Activated CD4-positive, alpha-beta T cell treated with anti-CD3 and anti-CD28 coated beads, Interleukin-2, Interleukin-4, amounts not matched to agents 100 ng/mL and 50 ng/mL, durations not matched to agents 16 hours and 8 hours (primary cell): ENCODE measurements around the gene EMP1.
"Not testable (repeated sequence)": the region's sequence is repeated elsewhere in the genome, so short reads cannot be mapped to it uniquely, and the experiment has no call there.

Experiments used
- DNase-seq: peaks from one replicate; pipeline ENCODE4 v3.0.0-alpha.2; 2020; ENCODE audit warnings: low spot score

EMP1 gene

DNA sequence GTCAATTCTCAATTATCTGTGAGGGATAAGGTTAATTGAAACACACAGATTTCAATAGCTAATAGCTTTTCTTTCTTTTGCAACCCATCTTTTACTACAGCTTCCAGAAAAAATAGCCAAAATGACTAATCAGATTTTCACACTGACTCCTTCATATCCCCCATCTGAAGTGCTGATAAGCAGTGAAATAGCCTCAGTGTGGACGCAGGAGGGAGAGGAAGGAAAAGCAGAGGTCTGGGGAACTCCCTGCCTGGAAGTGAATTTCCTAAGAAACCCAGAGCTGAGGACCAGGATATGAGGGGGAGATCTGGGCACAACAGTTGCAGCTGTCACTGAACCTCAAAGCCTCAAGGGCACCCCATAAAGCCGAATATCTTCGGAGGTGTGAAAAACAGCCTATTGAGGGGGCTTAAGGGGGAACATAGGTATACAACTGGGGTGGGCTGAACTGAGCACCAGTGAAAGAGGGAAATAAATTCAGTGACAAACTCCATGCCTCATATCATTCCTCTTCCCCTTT is 60.9 kb downstream of the EMP1 start:
- DNase-seq = no peak

DNA sequence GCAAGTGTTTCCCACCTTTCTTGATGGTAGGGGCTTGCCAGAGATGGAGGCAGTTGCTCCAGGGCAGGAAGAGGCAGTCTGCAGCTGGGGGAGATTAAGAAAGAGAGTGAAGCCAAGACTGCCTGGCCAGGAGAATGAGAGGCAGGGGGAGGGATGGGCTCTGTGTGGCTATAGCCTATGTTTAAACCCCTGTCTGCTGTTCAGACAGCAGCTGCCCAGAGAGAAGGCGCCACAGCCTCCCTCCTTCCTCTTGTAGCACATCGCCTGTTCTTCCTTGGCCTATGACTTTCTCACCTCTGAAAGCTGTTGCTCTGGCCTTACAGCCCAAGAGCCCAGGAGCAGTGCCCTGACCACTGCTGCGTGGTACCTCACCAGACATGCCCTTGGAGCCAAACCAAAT is 61.7 kb downstream of the EMP1 start:
- no peak for DNase-seq

DNA sequence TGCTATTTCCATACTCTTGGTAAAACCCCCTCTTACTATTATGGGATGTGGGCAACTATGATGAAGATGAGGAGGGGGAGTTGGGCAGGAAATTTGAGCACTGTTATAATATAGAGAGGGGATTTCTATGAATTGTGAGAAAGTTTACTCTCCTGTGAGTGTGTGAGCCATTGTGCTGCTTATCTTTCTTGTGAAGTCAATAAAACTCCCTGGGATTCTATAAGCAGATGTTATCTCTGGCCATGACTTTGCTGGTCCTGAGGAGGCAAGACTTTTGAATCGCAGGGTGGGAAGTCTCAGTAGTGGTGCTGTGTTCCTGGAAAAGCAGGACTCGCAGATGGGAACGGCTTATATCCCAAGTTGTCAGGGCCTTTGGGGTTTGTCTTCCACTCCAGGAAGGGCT is 62.2 kb downstream of the EMP1 start:
- DNase-seq = no peak

DNA sequence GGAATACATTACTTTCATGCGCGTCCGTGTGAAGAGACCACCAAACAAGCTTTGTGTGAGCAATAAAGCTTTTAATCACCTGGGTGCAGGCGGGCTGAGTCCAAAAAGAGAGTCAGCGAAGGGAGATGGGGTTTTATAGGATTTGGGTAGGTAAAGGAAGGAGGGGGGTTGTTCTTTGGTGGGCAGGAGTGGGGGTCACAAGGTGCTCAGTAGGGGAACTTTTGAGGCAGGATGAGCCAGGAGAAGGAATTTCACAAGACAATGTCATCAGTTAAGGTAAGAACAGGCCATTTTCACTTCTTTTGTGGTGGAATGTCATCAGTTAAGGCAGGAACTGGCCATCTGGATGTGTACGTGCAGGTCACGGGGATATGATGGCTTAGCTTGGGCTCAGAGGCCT is 63.1 kb downstream of the EMP1 start:
- not testable (repeated sequence) for DNase-seq

DNA sequence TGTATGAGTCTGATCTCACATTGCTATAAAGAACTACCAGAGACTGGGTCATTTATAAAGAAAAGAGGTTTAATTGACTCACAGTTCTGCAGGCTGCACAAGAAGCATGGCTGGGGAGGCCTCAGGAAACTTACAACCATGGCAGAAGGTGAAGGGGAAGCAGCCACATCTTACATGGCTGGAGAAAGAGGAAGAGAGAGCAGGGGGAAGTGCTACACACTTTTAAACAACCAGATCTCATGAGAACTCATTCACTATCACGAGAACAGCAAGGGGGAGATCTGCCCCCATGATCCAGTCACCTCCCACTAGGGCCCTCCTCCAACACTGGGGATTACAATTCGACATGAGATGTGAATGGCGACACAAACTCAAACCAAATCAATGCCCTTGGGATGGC is 71.3 kb downstream of the EMP1 start:
- DNase-seq = not testable (repeated sequence)

DNA sequence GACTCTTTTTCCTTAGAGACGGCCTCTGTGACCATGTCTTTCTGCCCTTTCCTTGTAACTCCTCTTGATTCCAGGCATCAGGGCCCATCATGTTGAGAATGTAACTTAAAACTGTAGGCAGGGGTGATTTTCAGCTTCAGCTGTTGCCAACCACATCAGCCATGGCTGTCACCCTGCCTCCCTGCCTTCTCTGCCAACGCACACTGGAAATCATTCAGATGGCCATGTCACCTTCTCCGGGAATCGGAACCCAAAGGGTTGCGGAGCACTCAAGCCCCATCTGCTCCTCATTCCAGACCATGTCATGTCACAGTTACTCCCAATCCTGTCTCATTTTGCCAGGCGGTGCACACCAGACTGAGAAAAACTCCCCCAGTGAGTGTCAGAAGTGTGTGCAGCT is 72.1 kb downstream of the EMP1 start:
- no peak for DNase-seq
